H1 (cell line): ENCODE data around the gene LDHAL6A. TPM values are rescaled to one million over a fixed set of nuclear protein-coding genes. Genes with fewer than 3 reads are reported as not detected.

Source experiments
- CTCF ChIA-PET: fragments of 300-600 bp; sonication (Branson Sonifier 250); formaldehyde crosslinking; loops from one replicate; lab custom pipeline; 2021; ENCODE audit not compliant: partially characterized antibody; lab: Charles Lee
- POLR2A ChIA-PET: fragments of 300-600 bp; sonication (Branson Sonifier 250); formaldehyde crosslinking; loops from one replicate; lab custom pipeline; 2021; ENCODE audit warnings: inconsistent platforms; ENCODE audit not compliant: partially characterized antibody; lab: Charles Lee
- DNase-seq, 2 experiments: peaks; one replicate each; pipeline versions ENCODE4 v3.0.0 to v3.0.0-alpha.2; 2010 to 2022; ENCODE audit warnings: low spot score in 2 of 2, low read depth in 1 of 2, mixed read lengths in 1 of 2
- FAIRE-seq: peaks from 2 replicates; lab custom pipeline; 2011; peaks lifted over from hg19 to GRCh38; lab: Jason Lieb, UNC
- H2AFZ ChIP-seq: 2 replicates; pipeline ENCODE4 v1.8.1; 2012; ENCODE audit warnings: low read length, inconsistent platforms
- H2AK5ac ChIP-seq: 2 replicates; pipeline ENCODE4 v1.6.1; 2013; ENCODE audit warnings: low read depth, low read length
- H2BK120ac ChIP-seq: replicated peaks from 2 replicates; pipeline ENCODE3; 2013; ENCODE audit warnings: low read depth, low read length, inconsistent platforms
- H2BK12ac ChIP-seq: 2 replicates; pipeline ENCODE4 v1.6.1; 2013; ENCODE audit warnings: low read depth, low read length
- H2BK15ac ChIP-seq: 2 replicates; pipeline ENCODE4 v1.6.1; 2013; ENCODE audit warnings: low read length
- H2BK20ac ChIP-seq: 2 replicates; pipeline ENCODE4 v1.6.1; 2013; ENCODE audit warnings: low read length
- H2BK5ac ChIP-seq: 2 replicates; pipeline ENCODE4 v1.6.1; 2013; ENCODE audit warnings: low read depth, low read length
- H3K14ac ChIP-seq: 2 replicates; pipeline ENCODE4 v1.6.1; 2013; ENCODE audit warnings: inconsistent platforms; ENCODE audit not compliant: insufficient read length
- H3K18ac ChIP-seq: 2 replicates; pipeline ENCODE4 v1.6.1; 2013; ENCODE audit warnings: low read length; ENCODE audit errors: extremely low read depth
- H3K23ac ChIP-seq: 2 replicates; pipeline ENCODE4 v1.6.1; 2013; ENCODE audit warnings: inconsistent platforms; ENCODE audit not compliant: insufficient read length
- H3K23me2 ChIP-seq: 2 replicates; pipeline ENCODE4 v1.6.1; 2013; ENCODE audit warnings: low read depth, low read length
- H3K27ac ChIP-seq: 2 replicates; pipeline ENCODE4 v1.6.1; 2011; ENCODE audit warnings: low read depth, low read length, inconsistent platforms
- H3K27me3 ChIP-seq, 4 experiments: replicated peaks in 1 of 4; 1 replicate in 1 of 4; 2 replicates in 3 of 4; pipeline versions ENCODE4 v1.6.1 to v1.8.1; 2011 to 2013; ENCODE audit warnings: low read length in 3 of 4, mild to moderate bottlenecking in 3 of 4, inconsistent platforms in 2 of 4, mixed read lengths in 2 of 4, moderate library complexity in 1 of 4; ENCODE audit not compliant: control insufficient read depth in 3 of 4, insufficient read depth in 3 of 4; ENCODE audit errors: extremely low read depth in 1 of 4
- H3K36me3 ChIP-seq, 4 experiments: 2 replicates each; pipeline versions ENCODE4 v1.6.1 to v1.8.1; 2011 to 2013; ENCODE audit warnings: mild to moderate bottlenecking in 4 of 4, low read length in 3 of 4, moderate library complexity in 2 of 4, control low read depth in 1 of 4, inconsistent platforms in 1 of 4; ENCODE audit not compliant: insufficient read depth in 4 of 4, control insufficient read depth in 2 of 4
- H3K4ac ChIP-seq: replicated peaks from 2 replicates; pipeline ENCODE3; 2013; ENCODE audit warnings: low read length, low read depth, mixed read lengths, inconsistent platforms; ENCODE audit not compliant: insufficient read length
- H3K4me1 ChIP-seq, 4 experiments: replicated peaks in 1 of 4; 1 replicate in 1 of 4; 2 replicates in 3 of 4; pipeline versions ENCODE4 v1.6.1 to v1.8.1; 2011 to 2013; ENCODE audit warnings: low read length in 3 of 4, inconsistent platforms in 2 of 4, mixed read lengths in 1 of 4; ENCODE audit not compliant: insufficient read depth in 4 of 4, control insufficient read depth in 3 of 4
- H3K4me2 ChIP-seq, 2 experiments: 2 replicates each; pipeline versions ENCODE4 v1.6.1 to v1.8.1; 2011 to 2013; ENCODE audit warnings: low read depth in 2 of 2, low read length in 2 of 2, control low read depth in 1 of 2, inconsistent platforms in 1 of 2, mild to moderate bottlenecking in 1 of 2; ENCODE audit not compliant: insufficient read depth in 1 of 2
- H3K4me3 ChIP-seq, 4 experiments: fragments of 200-600, 300-600 bp in 1 of 4; sonication (generic), shearing (Covaris generic), sonication (Bioruptor Twin) in 1 of 4; 2 replicates each; pipeline versions ENCODE4 v1.5.1 to v1.8.1; 2011 to 2016; ENCODE audit warnings: low read length in 4 of 4, low read depth in 3 of 4, control low read depth in 2 of 4, inconsistent platforms in 2 of 4, mild to moderate bottlenecking in 2 of 4, mixed read lengths in 1 of 4, moderate library complexity in 1 of 4; ENCODE audit not compliant: insufficient read depth in 2 of 4; ENCODE audit errors: extremely low read depth in 1 of 4
- H3K56ac ChIP-seq: replicated peaks from 2 replicates; pipeline ENCODE3; 2013; ENCODE audit warnings: low read depth, mild to moderate bottlenecking, mixed read lengths, low read length, inconsistent platforms; ENCODE audit not compliant: insufficient read length
- H3K79me1 ChIP-seq: 2 replicates; pipeline ENCODE4 v1.6.1; 2013; ENCODE audit warnings: low read depth, low read length, control low read depth
- H3K79me2 ChIP-seq, 2 experiments: 2 replicates each; pipeline versions ENCODE4 v1.6.1 to v1.8.1; 2012 to 2013; ENCODE audit warnings: low read length in 2 of 2, mild to moderate bottlenecking in 2 of 2, inconsistent platforms in 1 of 2; ENCODE audit not compliant: insufficient read depth in 2 of 2, control insufficient read depth in 1 of 2
- H3K9ac ChIP-seq, 4 experiments: replicated peaks in 1 of 4; 1 replicate in 1 of 4; 2 replicates in 3 of 4; pipeline versions ENCODE4 v1.6.1 to v1.8.1; 2011 to 2013; ENCODE audit warnings: low read depth in 3 of 4, low read length in 3 of 4, control low read depth in 2 of 4, mild to moderate bottlenecking in 2 of 4, moderate library complexity in 2 of 4, inconsistent platforms in 1 of 4; ENCODE audit errors: extremely low read depth in 1 of 4
- H3K9me3 ChIP-seq, 2 experiments: 2 replicates each; pipeline versions ENCODE4 v1.6.1 to v1.8.1; 2012 to 2013; ENCODE audit warnings: mild to moderate bottlenecking in 2 of 2, moderate library complexity in 2 of 2, control low read depth in 1 of 2, inconsistent platforms in 1 of 2, low read depth in 1 of 2, low read length in 1 of 2, mixed read lengths in 1 of 2; ENCODE audit not compliant: insufficient read depth in 2 of 2
- H4K20me1 ChIP-seq, 2 experiments: replicated peaks in 1 of 2; 2 replicates each; pipeline versions ENCODE3 to v1.8.1; 2011 to 2013; ENCODE audit warnings: inconsistent platforms in 2 of 2, low read length in 2 of 2, mild to moderate bottlenecking in 1 of 2; ENCODE audit not compliant: insufficient read depth in 2 of 2, control insufficient read depth in 1 of 2
- H4K5ac ChIP-seq: 2 replicates; pipeline ENCODE4 v1.6.1; 2013; ENCODE audit warnings: low read length, low read depth, mixed read lengths, inconsistent platforms; ENCODE audit not compliant: insufficient read length
- H4K8ac ChIP-seq: 2 replicates; pipeline ENCODE4 v1.8.0; 2013; ENCODE audit warnings: mild to moderate bottlenecking, moderate library complexity, low read length, inconsistent platforms; ENCODE audit not compliant: insufficient read depth; ENCODE audit errors: extremely low read depth
- H4K91ac ChIP-seq: replicated peaks from 2 replicates; pipeline ENCODE3; 2013; ENCODE audit warnings: low read length, mixed read lengths, inconsistent platforms; ENCODE audit not compliant: insufficient read length
- CBX5 ChIP-seq: fragments of 300-800, 300-1000 bp; sonication (generic); IDR thresholded peaks from 2 replicates; pipeline ENCODE4 v1.7.1; 2016; ENCODE audit warnings: antibody characterized with exemption, low read length, low read depth
- CHD1 ChIP-seq: IDR thresholded peaks from 2 replicates; pipeline ENCODE4 v1.6.1; 2012; ENCODE audit warnings: low read depth, low read length, improper control_type of control experiment
- CTBP2 ChIP-seq: IDR thresholded peaks from 2 replicates; pipeline ENCODE4 v1.7.0; 2011; ENCODE audit warnings: borderline replicate concordance, mild to moderate bottlenecking, moderate library complexity, mixed read lengths, low read length; ENCODE audit not compliant: insufficient read depth, insufficient read length
- POU5F1 ChIP-seq: IDR thresholded peaks from 2 replicates; pipeline ENCODE4 v1.6.1; 2011; ENCODE audit warnings: low read depth, mild to moderate bottlenecking, low read length, moderate library complexity
- RAD21 ChIP-seq, 2 experiments: IDR thresholded peaks in 1 of 2; conservative IDR thresholded peaks in 1 of 2; 2 replicates each; pipeline ENCODE4 v1.6.1; 2011; ENCODE audit warnings: low read depth in 2 of 2, low read length in 2 of 2, improper control_type of control experiment in 1 of 2, inconsistent platforms in 1 of 2, mild to moderate bottlenecking in 1 of 2, moderate library complexity in 1 of 2
- RNF2 ChIP-seq: fragments of 200-900, 300-1000 bp; sonication (generic); IDR thresholded peaks from 2 replicates; pipeline ENCODE4 v1.7.1; 2016; ENCODE audit warnings: borderline replicate concordance, low read depth, mild to moderate bottlenecking, antibody characterized with exemption, low read length; ENCODE audit not compliant: poor library complexity, severe bottlenecking; ENCODE audit errors: missing control alignments
- YY1 ChIP-seq: IDR thresholded peaks from 2 replicates; pipeline ENCODE4 v1.6.1; 2011; ENCODE audit warnings: low read depth, mild to moderate bottlenecking, low read length
- WGBS, 2 experiments: shearing (Covaris generic) in 1 of 2; methylation state at CpG; one replicate each; pipeline versions ENCODE4 v1.1.6 to v1.1.7; 2013 to 2015; ENCODE audit warnings: low lambda C conversion rate in 2 of 2, mixed read lengths in 2 of 2, inconsistent platforms in 1 of 2, low coverage in 1 of 2, missing lambda C conversion rate in 1 of 2; ENCODE audit not compliant: insufficient replicate concordance in 2 of 2, insufficient coverage in 1 of 2, insufficient read length in 1 of 2; ENCODE audit errors: extremely low coverage in 1 of 2, missing lambda C conversion rate in 1 of 2; 5-methylcytosine and 5-hydroxymethylcytosine counted together
- polyA plus RNA-seq, 7 experiments: library from polyadenylated mRNA; depleted of rRNA in 3 of 7; stranded (reverse) in 5 of 7; unstranded in 2 of 7; fragments of >200 nt in 5 of 7; fragments of 200-250 nt in 2 of 7; gene quantifications; 1 replicate in 5 of 7; 2 replicates in 1 of 7; 4 replicates in 1 of 7; pipeline versions ENCODE4 v1.2.1 to v1.2.3, GENCODE V29; 2011 to 2013; ENCODE audit warnings: missing spikeins in 2 of 7, mixed read lengths in 2 of 7
- total RNA-seq: library from RNA; stranded (reverse); fragmentation: NEBNext Ultra II Directional; extraction: Animal tissue kit (Norgen Biotek cat#: 25700); gene quantifications from 2 replicates; pipeline ENCODE4 v1.2.1, GENCODE V29; 2021

Gene LDHAL6A
- total and polyA plus RNA-seq, 2 of the 8 experiments (the other 6 are each of a cell fraction or from before 2014, with no cell fraction given), result not detected

GRCh38 chr11:18429332-18429731 lies 26.3 kb upstream of the LDHAL6A start:
- H3K56ac ChIP-seq, result no peak overlapping the region
- H3K4ac ChIP-seq, result no peak overlapping the region
- H3K9ac ChIP-seq, result no peak overlapping the region
- H3K23ac ChIP-seq, result no peak overlapping the region
- DNase-seq (no peak), FAIRE-seq (no peak)
- no peak overlapping the region for H3K4me2 ChIP-seq
- H3K9me3 ChIP-seq, result no peaks in the 10 kb centered on the region
- CTCF ChIA-PET, result interaction anchor here (1.3 kb wide), 1 partner anchor 13 kb away, joined by 3 read pairs; no protein-coding TSS in a partner anchor
- no peak overlapping the region for H2BK5ac ChIP-seq
- H2AFZ ChIP-seq, result no peak overlapping the region
- no peak overlapping the region for H3K4me3 ChIP-seq
- no peaks in the 10 kb centered on the region for H3K4me1 ChIP-seq
- POLR2A ChIA-PET, result no interaction called here
- no peak overlapping the region for H2BK120ac ChIP-seq
- no peaks in the 10 kb centered on the region for H3K79me2 ChIP-seq
- no peak overlapping the region for H2BK20ac ChIP-seq
- no peak overlapping the region for H3K18ac ChIP-seq
- no peak overlapping the region for H4K5ac ChIP-seq
- H3K79me1 ChIP-seq, result no peaks in the 10 kb centered on the region
- no peak overlapping the region for H4K8ac ChIP-seq
- no peaks in the 10 kb centered on the region for H3K27me3 ChIP-seq
- H2BK12ac ChIP-seq, result no peak overlapping the region
- no peaks in the 10 kb centered on the region for H3K23me2 ChIP-seq
- 91% methylated on average over 5 of the region's 5 CpGs; no CpG with 5 or more reads in 1 of the 2 experiments for WGBS, 2 experiments
- H2AK5ac ChIP-seq, result no peak overlapping the region
- H3K27ac ChIP-seq, result no peak overlapping the region
- H4K20me1 ChIP-seq, result no peaks in the 10 kb centered on the region
- no peak for TF ChIP-seq YY1
- no peak for TF ChIP-seq RNF2
- TF ChIP-seq RAD21 (IDR thresholded peaks at IDR 0.05 in 1 of 2, conservative IDR thresholded peaks at IDR 0.05 in 1 of 2; ENCODE audit: low read depth in 2 of 2, low read length in 2 of 2), result no peak
- TF ChIP-seq POU5F1, result no peak
- TF ChIP-seq CHD1, result no peak
- no peak for TF ChIP-seq CTBP2
- TF ChIP-seq CBX5, result no peak
- H3K36me3 ChIP-seq, result no peaks in the 10 kb centered on the region
- H3K14ac ChIP-seq, result no peak overlapping the region
- H2BK15ac ChIP-seq, result no peak overlapping the region
- H4K91ac ChIP-seq, result no peak overlapping the region
